A673 (cell line): ENCODE measurements around the gene CFAP61.

ENCODE experiments used
- EZH2 ChIP-seq: fragments of 200-600 bp; sonication (generic); IDR thresholded peaks from 2 replicates; pipeline ENCODE4 v1.6.1; 2017; ENCODE audit warnings: borderline replicate concordance, low read depth, mild to moderate bottlenecking, mixed read lengths, antibody characterized with exemption, low read length; ENCODE audit not compliant: poor library complexity, severe bottlenecking
- TF ChIP-seq, protein P1 (sequence below): fragments of 300-800, 200-600 bp; sonication (generic); conservative IDR thresholded peaks from 2 replicates; pipeline ENCODE4 v1.5.1; 2017; ENCODE audit warnings: low read depth, mild to moderate bottlenecking, antibody characterized with exemption, low read length, moderate library complexity, mixed read lengths

DNA sequence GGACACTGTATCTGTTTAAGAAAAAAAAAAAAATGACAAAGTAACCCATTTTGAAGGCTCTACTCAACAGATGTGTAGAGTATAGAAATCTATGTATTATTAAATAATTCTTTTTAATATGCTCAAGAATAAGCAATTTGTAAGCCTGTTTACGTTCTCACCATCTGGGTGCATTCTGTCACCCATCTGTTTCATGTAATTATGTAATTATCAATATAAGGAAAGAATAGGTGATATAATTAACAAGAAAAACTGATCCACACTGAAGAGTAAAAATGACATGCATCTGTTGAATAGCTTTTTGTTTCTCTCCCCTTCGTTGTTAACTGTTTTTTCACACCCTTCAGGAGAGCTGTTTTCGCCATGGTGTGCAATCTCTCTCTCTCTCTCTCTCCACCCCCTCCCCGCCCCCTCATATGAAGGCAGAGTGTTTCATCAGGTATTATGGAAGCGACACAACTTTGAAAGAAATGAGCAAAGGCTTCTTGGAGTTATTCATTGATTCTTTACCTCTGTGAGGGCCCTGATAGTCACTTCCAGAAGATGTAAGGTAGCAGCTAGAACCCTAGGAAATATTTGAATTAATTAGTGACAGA, 161.3 kb downstream of the CFAP61 start:
- TF ChIP-seq, protein P1, sequence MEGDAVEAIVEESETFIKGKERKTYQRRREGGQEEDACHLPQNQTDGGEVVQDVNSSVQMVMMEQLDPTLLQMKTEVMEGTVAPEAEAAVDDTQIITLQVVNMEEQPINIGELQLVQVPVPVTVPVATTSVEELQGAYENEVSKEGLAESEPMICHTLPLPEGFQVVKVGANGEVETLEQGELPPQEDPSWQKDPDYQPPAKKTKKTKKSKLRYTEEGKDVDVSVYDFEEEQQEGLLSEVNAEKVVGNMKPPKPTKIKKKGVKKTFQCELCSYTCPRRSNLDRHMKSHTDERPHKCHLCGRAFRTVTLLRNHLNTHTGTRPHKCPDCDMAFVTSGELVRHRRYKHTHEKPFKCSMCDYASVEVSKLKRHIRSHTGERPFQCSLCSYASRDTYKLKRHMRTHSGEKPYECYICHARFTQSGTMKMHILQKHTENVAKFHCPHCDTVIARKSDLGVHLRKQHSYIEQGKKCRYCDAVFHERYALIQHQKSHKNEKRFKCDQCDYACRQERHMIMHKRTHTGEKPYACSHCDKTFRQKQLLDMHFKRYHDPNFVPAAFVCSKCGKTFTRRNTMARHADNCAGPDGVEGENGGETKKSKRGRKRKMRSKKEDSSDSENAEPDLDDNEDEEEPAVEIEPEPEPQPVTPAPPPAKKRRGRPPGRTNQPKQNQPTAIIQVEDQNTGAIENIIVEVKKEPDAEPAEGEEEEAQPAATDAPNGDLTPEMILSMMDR = no peak
- TF ChIP-seq EZH2 = no peak
